Left colon (tissue), 2 donors: ENCODE results near the gene MIPOL1. TPM values are rescaled to one million over a fixed set of nuclear protein-coding genes. Genes with fewer than 3 reads are reported as not detected.
"Not testable (repeated sequence)": the region's sequence is repeated elsewhere in the genome, so short reads cannot be mapped to it uniquely, and the experiment has no call there.

ENCODE experiments used
- ATAC-seq: fragments of 200-7000 bp; cut with Tn5 transposase; one replicate; pipeline ENCODE4 v1.9.1; 2020; ENCODE audit warnings: mild to moderate bottlenecking, moderate library complexity
- DNase-seq, 2 donors: peaks; one replicate each; pipeline ENCODE4 v3.0.0-alpha.2; 2020
- intact Hi-C, 2 donors: fragments of 100-400 bp; cut with DNase I in 1 of 2; cut with micrococcal nuclease in 1 of 2; formaldehyde crosslinking; loops; one replicate each; pipeline versions ENCODE4 v1.11.2 to v1.14.0; 2022; cut with DNase I, micrococcal nuclease
- total RNA-seq, 2 donors: library from RNA; stranded (reverse); fragmentation: NEBNext Ultra II Directional; extraction: Animal tissue kit (Norgen Biotek cat#: 25700); gene quantifications; one replicate each; pipeline ENCODE4 v1.2.1, GENCODE V29; 2021
- donor health status: DM: no; HTN: no; CAD: no.
- donor health status: DM: yes; HTN: yes; CAD: no.

Gene MIPOL1
- total RNA-seq, 2 donors from 2014 or later: 5.1 to 9.1 TPM

GRCh38 chr14:37340353-37340752 lies 142.6 kb downstream of the MIPOL1 start:
- ATAC-seq (no peak), DNase-seq (no peak)
- intact Hi-C loops: no loop called here

DNA sequence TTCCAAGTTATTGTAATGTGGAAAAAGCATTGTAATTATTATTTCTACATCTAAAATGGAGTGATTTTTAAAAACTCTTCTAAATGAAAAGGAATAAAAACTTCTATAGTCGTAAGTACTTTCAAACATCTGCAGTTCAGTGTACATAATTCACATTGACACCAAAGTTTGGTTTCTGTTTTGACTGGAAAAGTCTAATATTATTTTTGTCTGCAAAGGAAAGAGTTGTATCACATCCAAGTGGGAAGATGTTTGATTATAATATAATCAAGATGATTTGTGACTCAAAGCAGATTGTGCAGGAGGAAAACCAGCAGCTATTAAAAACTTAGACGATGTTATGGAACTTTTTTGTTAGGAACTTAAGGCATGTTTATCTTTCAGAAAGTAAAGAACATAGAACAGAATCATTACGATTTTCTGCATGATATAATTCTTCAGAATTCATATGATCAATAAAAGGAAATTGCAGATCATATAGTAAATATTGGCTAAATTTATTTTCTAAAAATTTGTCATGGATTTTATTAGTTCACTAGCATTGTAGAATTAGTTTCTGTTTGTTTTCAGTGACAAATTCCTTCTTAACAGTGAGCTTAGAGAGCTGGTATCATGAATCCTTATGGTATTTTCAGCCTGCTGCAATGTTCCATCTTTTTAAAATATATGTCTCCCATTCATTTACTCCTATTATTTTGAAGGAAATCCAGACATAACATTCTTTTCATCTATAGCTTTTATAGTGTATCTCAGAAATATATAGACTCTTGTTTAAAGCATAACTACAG lies 145.8 kb downstream of the MIPOL1 start:
- DNase-seq (no peak), ATAC-seq (no peak)
- intact Hi-C loops: no loop called here

- DNase-seq: no peak
- ATAC-seq: no peak
- intact Hi-C loops: no loop called here
These were observed 165.9 kb downstream of the MIPOL1 start for GRCh38 chr14:37363661-37364060.

- ATAC-seq (no peak), DNase-seq (no peak)
- intact Hi-C loops: no loop called here
These were observed 171.7 kb downstream of the MIPOL1 start for GRCh38 chr14:37369425-37369824.

DNA sequence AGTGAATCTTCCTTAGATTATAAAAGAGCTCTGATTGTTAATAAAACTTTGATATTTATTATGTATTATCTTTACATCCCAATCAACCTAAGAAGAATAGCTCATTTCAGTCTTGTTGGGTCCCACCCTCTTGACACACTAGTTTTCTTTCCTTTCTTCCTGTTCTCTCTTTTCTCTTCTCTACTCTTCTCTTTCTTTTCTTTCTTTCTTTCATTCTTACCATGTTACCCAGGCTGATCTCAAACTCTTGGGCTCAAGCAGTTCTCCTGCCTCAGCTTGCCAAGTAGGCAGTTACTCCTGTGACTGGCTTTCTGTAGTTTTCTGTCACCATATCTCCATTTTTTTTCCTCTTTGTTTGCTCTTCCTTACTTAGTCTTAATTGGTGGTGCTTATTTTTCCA lies 177.8 kb downstream of the MIPOL1 start:
- DNase-seq (no peak), ATAC-seq (no peak)
- intact Hi-C loops: no loop called here

GRCh38 chr14:37376944-37377609 lies 179.3 kb downstream of the MIPOL1 start:
- ATAC-seq (peak; percentile 85), DNase-seq (no peak)
- intact Hi-C loops: no loop called here

DNA sequence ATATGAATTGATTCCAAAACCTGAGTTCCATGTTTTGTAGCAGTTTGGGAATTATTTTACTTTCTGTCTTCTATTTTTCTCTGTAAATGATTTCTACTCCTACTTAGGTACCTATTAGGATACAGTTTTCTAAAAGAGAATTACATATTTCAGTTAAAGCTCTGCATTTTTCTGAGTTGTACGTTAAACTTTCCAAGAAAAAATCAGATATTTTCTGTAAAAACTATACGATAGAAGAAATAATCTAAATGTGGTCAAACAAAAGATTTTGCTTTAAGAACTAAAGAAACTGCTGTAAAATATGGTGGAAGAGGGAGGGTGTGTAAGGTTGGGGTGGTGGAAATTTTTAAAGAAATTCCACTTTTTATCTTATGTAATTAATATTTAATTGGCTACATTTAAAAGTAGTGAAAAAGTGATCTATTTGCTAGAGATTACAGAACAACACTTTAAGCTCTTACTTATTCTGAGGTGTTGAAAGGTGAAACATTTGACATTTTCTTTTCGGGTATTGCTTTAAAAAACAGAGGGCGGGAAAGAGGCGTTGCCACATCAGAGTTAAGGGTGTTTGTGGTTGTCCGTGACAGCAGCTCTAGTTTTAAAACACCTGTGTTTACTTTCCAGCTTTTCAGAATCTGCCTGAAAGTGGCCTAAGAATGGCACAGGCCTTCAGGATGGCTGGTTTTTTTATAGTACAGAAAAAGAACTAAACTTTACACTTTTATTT lies 187.3 kb downstream of the MIPOL1 start:
- intact Hi-C loops: no loop called here
- ATAC-seq (peak; percentile 87), DNase-seq (peak in 1 of 2 donors; percentile 14)

DNA sequence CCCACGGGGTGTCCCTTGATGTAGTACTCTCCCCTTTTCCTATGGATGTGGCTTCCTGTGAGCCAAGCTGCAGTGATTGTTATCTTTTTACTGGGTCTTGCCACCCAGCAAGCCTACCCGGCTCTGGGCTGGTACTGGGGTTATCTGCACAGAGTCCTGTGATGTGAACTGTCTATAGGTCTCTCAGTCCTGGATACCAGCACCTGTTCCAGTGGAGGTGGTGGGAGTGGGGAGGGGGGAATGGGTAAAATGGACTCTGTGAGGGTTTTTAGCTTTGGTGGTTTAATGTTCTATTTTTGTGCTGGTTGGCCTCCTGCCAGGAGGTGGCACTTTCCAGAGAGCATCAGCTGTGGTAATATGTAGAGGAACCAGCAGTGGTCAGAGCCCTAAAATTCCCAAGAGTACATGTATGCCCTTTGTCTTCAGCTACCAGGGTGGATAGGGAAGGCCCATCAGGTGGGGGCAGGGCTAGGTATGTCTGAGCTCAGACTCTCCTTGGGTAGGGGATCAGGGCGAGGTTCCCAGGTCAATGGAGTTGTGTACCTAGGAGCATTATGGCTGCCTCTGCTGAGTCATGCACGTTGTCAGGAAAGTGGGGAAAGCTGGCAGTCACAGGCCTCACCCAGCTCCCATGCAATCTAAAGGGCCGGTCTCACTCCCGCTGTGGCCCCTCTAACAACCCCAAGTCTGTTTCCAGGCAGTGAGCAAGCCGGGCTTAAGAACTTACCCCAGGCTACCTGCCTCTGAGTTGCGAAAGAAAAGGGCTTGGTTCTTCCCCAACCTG lies 199.6 kb downstream of the MIPOL1 start:
- ATAC-seq, intact Hi-C loops, DNase-seq: not testable (repeated sequence)

DNA sequence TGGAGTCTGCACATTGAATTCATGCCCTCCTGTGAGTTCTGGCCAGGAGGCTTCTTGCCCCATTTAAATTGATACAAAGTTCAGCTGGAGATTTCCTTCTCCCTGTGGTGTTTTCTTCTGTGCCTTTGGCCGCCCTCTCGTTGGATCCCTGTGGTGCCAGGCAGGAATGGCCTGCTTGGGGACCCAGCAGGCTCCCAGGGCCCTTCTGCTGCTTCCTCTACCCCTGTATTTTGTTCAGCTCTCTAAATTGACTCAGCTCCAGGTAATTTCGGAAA lies 200.1 kb downstream of the MIPOL1 start:
- ATAC-seq (no peak), DNase-seq (no peak)
- intact Hi-C loops: no loop called here

DNA sequence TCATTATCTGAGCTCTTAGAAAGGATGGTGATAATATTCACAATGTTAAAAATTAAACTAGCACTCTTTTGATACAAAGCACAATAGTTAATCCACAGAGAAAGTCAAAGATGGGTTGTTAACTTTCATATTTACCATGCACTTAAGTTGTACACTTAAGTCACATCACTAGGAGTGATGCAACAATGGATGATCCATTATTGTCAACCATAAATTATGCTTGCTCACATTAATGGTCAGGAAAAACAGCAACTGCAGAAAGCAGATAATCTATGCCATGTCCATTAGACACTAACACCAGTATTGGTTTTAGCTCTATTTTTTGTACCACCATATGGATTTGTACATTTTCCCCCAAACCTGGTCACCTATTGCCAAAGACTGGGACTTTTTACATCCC lies 201.8 kb downstream of the MIPOL1 start:
- no peak for DNase-seq
- no peak for ATAC-seq

DNA sequence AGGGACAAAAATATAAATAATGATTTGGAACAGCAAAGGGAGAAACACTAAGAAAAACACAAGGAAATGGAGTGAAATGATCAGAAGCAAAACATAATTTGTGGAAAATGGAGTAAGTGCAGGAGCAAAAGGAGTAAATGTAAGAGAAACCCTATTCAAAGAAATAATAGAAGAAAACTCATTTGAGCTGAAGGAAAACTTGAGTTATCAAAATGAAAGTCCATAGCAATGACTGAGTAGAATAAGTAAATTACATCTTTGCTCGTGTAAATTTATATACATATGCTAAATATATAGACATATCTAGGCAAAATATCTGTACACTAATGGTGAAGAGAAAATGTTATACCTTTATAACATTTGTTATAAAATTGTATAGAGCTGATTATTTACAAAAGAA lies 203.4 kb downstream of the MIPOL1 start:
- no peak for ATAC-seq
- DNase-seq: no peak
- intact Hi-C loops: no loop called here

More for the DNA sequence above, 201.8 kb downstream of the MIPOL1 start:
- intact Hi-C loops: no loop called here

DNA sequence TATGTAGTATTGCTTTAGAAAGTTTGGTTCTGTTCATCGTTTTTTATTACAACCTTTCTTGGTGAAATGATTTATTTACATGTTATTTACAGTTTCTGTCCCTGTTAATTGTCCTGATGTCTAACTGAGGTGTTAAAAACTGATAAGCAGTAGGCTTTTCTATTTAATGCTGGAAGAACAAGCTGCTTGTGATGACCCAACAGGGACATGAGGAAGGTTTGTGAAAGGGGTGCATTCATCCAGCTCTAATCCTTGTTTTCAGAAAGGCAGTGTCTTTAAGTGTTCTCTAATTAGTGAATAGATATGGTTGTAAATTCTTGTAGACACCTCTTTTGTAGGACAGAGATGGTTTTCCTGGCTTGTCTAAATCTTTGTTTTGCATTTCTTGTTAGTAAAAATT lies 205.9 kb downstream of the MIPOL1 start:
- intact Hi-C loops: no loop called here
- no peak for ATAC-seq
- DNase-seq: no peak

- no peak for DNase-seq
- no peak for ATAC-seq
- intact Hi-C loops: no loop called here
These were observed 208.4 kb downstream of the MIPOL1 start for GRCh38 chr14:37406095-37406494.

DNA sequence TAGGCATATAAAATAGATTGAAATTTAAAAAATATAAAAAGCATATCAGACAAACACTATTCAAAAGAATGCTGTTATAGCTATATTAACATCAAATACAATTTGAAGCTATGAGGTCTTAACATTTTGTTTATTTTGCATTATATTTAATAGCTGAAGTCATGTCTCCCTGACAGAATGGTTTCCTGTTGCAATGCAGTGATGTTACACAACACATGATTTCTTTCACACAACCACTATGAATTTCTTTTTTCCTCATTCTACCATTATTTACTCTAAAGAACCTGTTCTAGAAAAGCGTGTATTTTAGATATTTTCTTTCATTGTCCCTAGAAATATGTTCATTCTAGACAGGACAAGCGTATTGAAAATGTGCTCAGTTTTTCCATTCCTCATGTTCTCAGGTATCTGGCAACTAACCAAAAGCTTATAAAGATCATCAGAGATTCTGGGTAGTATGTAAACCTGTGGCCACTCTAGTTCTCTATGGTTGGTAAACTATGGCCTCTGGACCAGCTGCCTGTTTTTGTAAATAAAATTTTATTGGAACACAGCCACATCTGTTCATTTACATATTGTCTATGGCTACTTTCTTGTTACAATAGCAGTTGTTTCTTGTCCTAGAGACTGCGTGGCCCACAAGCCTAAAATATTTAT lies 213.5 kb downstream of the MIPOL1 start:
- DNase-seq: no peak
- intact Hi-C loops: no loop called here
- ATAC-seq: no peak

GRCh38 chr14:37413050-37413449 lies 215.3 kb downstream of the MIPOL1 start:
- intact Hi-C loops: no loop called here
- ATAC-seq (no peak), DNase-seq (no peak)

- DNase-seq (no peak), ATAC-seq (peak; percentile 46)
- intact Hi-C loops: no loop called here
These were observed 215.8 kb downstream of the MIPOL1 start for GRCh38 chr14:37413504-37414003.

DNA sequence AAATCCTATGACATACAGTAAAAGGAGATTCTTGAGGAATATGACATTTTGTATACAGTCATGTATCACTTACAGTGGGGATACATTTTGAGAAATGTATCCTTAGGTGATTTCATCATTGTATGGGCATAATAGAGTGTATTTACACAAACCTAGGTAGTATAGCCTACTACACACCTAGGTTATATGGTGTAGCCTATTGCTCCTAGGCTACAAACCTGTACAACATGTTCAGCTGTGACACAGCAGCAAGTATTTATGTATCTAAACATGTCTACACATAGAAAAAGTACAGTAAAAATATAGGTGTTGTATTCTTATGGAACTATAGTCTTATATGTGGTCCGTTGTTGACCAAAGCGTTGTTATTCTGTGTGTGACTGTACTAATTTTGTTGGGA lies 218.5 kb downstream of the MIPOL1 start:
- intact Hi-C loops: no loop called here
- DNase-seq: no peak
- peak; percentile 84 for ATAC-seq

DNA sequence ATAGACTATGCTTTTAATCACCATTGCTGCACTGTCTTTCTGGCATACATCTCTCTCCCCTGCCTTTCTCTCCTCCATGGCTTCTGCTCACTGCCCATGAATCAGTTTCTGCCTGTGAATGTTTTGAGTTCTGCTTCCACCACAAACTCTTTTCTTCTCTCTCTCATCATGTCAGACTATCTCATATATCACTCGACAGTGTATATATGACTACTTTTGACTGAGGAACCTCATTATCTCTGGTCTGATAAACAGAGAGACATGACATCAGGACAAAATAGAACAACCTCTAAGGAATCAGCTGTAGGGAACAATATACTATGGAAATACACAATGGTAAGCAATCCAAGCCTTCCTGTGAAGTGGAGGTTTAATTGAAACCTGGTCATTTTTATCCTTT lies 219.4 kb downstream of the MIPOL1 start:
- DNase-seq (no peak), ATAC-seq (no peak)
- intact Hi-C loops: no loop called here

DNA sequence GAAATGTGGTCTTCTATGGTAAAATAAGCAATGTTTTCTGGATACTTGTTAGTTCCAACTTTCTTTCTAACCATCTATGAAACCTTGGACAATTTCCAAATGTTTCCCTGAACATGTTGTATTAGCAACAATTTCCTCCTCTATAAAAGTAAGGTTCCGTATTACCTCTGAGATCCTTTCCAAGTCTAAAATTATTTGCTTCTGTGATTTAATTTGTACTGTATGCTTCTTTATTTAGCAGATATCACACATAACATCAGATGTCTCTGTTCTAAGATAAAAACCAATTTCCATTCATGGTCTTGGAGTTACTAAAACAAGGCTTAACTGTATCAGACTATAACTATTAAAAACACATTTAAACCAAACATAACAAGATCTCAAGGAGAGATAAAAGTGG lies 220.1 kb downstream of the MIPOL1 start:
- ATAC-seq (no peak), DNase-seq (no peak)
- intact Hi-C loops: no loop called here
